GM20000 (cell line): ENCODE measurements around the gene EDN3.

Source experiments
- DNase-seq: peaks from one replicate; pipeline ENCODE4 v3.0.0; 2012; ENCODE audit warnings: low spot score
- TF ChIP-seq, protein P1 (sequence below): IDR thresholded peaks from 2 replicates; pipeline ENCODE4 v1.5.1; 2012; ENCODE audit warnings: mild to moderate bottlenecking, control low read depth; ENCODE audit errors: extremely low read depth, missing control alignments

EDN3 gene

DNA sequence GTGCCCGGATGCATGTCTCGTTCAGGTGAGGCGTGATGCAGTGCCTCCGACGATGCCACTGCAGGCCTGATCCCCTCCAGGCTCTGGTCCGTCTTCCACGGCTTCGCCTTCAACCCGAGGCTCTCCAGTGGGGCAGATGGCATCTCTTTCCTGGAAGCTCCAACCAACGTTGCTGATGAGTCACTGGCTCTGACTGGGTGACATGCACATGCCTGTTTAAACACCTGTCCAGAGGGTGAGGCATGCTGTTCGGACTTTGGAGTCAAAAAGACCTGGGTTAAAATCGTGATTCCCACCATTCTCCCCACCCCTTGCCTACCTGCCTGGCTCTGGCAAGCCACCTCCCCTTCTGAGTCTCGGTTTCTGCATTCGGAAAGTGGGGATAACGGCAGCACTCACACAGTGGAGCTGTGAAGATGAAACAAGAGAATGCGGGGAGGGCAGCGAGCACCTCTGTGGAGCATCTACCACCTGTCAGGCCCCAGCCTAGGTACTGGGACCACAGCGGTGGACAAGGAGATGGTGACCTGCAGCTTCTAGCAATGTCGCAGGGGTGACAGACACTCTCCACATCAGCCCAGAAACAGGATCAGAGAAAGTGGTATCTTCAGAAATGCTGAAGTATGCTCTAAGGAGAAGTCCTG lies 8.5 kb upstream of the EDN3 start:
- TF ChIP-seq, protein P1, sequence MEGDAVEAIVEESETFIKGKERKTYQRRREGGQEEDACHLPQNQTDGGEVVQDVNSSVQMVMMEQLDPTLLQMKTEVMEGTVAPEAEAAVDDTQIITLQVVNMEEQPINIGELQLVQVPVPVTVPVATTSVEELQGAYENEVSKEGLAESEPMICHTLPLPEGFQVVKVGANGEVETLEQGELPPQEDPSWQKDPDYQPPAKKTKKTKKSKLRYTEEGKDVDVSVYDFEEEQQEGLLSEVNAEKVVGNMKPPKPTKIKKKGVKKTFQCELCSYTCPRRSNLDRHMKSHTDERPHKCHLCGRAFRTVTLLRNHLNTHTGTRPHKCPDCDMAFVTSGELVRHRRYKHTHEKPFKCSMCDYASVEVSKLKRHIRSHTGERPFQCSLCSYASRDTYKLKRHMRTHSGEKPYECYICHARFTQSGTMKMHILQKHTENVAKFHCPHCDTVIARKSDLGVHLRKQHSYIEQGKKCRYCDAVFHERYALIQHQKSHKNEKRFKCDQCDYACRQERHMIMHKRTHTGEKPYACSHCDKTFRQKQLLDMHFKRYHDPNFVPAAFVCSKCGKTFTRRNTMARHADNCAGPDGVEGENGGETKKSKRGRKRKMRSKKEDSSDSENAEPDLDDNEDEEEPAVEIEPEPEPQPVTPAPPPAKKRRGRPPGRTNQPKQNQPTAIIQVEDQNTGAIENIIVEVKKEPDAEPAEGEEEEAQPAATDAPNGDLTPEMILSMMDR = no peak
- no peak for DNase-seq

DNA sequence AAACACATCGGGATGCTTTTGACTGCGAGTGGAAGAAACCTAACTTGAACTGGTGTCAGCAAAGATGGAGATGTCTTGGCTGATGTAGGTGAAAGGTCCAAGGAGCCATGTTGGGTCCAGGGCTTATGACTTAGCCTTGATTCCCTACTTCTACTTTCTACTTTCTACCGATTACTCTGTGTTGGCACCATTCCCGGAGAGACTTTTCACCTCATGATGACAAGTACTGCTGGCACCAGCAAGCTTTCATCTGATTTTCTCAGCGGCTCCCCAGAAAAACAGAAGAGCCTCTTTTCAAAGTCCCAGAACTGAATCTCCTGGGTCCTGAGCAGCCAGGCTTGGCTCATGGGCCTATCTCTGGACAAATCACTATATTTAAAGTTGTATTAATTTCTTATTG lies 4.9 kb upstream of the EDN3 start:
- TF ChIP-seq, protein P1 = no peak
- no peak for DNase-seq

DNA sequence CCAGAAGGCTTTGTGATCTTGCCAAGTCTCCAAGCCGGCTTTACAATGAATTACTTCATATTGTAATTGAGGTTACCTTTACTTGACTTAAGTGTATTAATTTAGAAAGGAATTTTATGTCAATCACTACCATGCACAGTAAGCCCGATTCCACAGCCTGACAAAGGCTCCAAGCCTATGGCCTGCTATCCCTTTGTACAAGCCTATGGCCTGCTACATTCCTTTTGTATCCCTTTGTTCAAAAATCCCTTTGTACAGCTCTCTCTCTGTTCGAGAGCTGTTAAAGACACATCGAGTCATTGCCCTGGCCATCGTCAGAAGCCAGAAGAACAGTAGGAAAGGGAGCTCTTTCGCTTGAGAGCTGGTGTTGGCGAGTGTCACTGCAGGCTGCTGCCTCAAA lies 2.7 kb upstream of the EDN3 start:
- TF ChIP-seq, protein P1 = no peak
- no peak for DNase-seq

DNA sequence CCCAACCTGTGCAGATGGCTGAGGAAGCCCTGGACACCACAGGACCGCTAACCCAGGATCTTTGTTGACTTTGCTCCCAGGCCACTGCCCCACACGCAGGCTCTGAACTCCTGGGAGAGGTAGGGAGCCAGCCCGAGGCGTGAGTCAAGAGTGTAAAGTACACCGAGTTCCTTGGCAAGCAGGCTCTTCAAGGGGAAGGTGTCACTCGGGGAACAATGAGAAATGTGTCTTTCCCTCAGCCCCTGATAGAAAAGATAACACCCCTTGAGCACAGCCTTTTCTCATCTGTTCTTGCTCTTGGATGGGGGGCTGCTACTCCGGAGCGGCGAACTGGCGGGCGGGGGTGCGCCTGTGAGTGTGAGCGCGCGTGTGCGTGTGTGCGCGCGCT lies 472 bp upstream of the EDN3 start:
- DNase-seq = no peak
- TF ChIP-seq, protein P1 = no peak

DNA sequence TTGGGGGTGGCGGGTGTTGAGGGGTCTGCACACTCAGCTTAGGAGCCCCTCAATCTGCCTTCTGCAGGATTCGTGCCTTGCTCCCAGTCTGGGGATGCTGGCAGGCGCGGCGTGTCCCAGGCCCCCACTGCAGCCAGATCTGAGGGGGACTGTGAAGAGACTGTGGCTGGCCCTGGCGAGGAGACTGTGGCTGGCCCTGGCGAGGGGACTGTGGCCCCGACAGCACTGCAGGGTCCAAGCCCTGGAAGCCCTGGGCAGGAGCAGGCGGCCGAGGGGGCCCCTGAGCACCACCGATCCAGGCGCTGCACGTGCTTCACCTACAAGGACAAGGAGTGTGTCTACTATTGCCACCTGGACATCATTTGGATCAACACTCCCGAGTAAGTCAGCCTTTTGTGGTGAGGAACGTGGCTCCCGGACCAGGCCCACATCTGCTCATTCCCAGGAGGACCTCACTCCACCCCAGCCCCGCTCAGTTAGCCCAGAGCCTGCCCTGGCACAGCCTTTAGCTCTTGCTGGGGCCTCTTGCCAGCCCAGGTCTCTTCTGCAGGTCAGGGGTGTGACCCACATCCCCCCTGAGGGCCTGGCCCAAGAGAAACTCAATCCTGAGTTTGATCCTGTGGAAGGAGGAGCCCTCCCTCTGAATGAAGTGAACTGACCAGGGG lies 1.1 kb downstream of the EDN3 start:
- DNase-seq = no peak
- TF ChIP-seq, protein P1 = no peak

DNA sequence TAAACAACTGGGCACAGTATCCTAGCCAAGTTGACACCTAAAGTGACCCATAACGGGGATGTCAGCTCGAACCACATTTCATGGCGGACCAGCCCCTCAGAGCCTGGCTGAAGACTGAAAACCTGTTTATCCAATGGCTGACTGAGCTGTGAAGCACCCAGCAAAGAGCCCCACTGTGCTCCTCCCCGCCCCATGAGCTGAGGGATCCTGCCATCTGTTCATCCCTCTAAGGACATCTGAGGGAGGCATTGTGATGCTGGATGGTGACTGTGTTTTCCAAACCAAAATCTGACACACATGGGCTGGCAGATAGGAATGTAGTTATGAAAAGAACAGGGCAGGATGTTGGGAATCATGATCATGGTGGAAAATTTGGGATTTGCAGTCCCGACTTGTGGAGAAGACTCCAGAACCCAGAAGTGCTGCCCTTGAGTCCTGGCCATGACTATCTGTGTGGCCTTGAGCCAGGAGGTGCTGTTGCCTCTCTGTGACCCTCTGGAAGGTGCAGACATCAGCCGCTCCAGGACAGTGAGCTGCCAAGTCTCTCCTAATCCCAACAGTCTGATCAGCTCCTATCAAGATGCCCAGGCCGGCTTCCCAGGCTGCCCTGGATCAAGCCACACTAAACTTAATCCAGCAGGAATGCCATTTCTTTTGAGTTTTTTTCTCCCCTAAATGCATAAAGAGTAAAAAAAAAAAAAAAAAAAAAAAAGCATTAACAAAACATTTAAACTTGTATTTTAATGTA lies 5.7 kb downstream of the EDN3 start:
- DNase-seq = no peak
- TF ChIP-seq, protein P1 = no peak

DNA sequence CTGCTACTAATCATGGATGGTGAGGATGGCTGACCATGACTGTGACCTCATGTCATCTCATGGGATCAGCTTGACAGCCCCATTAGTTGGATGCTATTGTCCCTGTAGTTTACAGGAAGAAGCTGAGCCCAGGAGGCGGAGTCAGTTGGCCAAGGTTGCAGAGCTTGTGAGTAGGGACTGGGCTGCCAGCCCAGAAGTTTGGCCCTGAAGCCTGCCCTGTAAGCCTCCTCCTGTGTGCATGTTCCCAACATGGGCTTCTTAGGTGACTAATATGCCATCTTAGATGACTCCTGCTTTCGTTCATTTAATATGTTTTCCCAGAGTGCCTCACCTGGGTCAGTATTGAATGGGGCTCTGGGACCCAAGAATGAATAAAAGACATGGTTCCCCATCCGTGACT lies 6.9 kb downstream of the EDN3 start:
- DNase-seq = no peak
- TF ChIP-seq, protein P1 = no peak
